Heart right ventricle (tissue), 16 donors: ENCODE data around the gene PDE9A. TPM values are rescaled to one million over a fixed set of nuclear protein-coding genes. Genes with fewer than 3 reads are reported as not detected.
A peak's percentile ranks its signal among the peaks of the same experiment; 100 is the strongest.

Experiments
- ATAC-seq, 8 donors: fragments of 200-7000 bp; cut with Tn5 transposase; one replicate each; pipeline ENCODE4 v1.9.1; 2020; ENCODE audit warnings: mild to moderate bottlenecking in 8 of 8, moderate library complexity in 8 of 8, moderate number of reproducible peaks in 1 of 8
- DNase-seq, 2 donors: peaks; one replicate each; pipeline ENCODE4 v3.0.0-alpha.2; 2020
- H3K27ac ChIP-seq, 10 donors: fragments of 200-600 bp; sonication (generic) in 2 of 10; one replicate each; pipeline versions ENCODE4 v1.5.0 to v1.8.0; 2020 to 2022; ENCODE audit warnings: mild to moderate bottlenecking in 3 of 10
- H3K27me3 ChIP-seq, 7 donors: fragments of 200-600 bp; one replicate each; pipeline ENCODE4 v1.8.0; 2021 to 2022; ENCODE audit warnings: mild to moderate bottlenecking in 2 of 7
- H3K36me3 ChIP-seq, 9 donors: fragments of 200-600 bp; sonication (generic) in 1 of 9; one replicate each; pipeline versions ENCODE4 v1.5.0 to v1.8.0; 2020 to 2022; ENCODE audit warnings: mild to moderate bottlenecking in 2 of 9
- H3K4me1 ChIP-seq, 9 donors: fragments of 200-600 bp; sonication (generic) in 1 of 9; one replicate each; pipeline versions ENCODE4 v1.5.0 to v1.8.0; 2020 to 2022; ENCODE audit warnings: mild to moderate bottlenecking in 4 of 9
- H3K4me3 ChIP-seq, 10 donors: fragments of 200-600 bp; sonication (generic) in 2 of 10; one replicate each; pipeline versions ENCODE4 v1.5.0 to v1.8.0; 2020 to 2022; ENCODE audit warnings: mild to moderate bottlenecking in 7 of 10, moderate library complexity in 2 of 10
- H3K9me3 ChIP-seq, 11 donors: fragments of 200-600 bp in 10 of 11; sonication (generic) in 2 of 11; one replicate each; pipeline versions ENCODE4 v1.5.0 to v1.8.0; 2013 to 2022; ENCODE audit warnings: mild to moderate bottlenecking in 2 of 11, control low read depth in 1 of 11, moderate library complexity in 1 of 11
- WGBS, 2 donors: extraction: QIAGEN DNeasy Blood & Tissue Kit; methylation state at CpG; one replicate each; pipeline ENCODE4 v1.1.7; 2013; ENCODE audit warnings: inconsistent platforms in 1 of 2; 5-methylcytosine and 5-hydroxymethylcytosine counted together
- intact Hi-C, 10 donors: fragments of 100-400 bp; cut with DNase I; formaldehyde crosslinking; loops; one replicate each; pipeline versions ENCODE4 v1.11.1 to v1.14.2; 2022
- polyA plus RNA-seq, 2 donors: library from polyadenylated mRNA; stranded (reverse); fragments of 200-250 nt; gene quantifications; one replicate each; pipeline ENCODE4 v1.2.3, GENCODE V29; 2013
- total RNA-seq, 10 donors: library from RNA; stranded (reverse); fragmentation: NEBNext Ultra II Directional in 3 of 10; extraction: Animal tissue kit (Norgen Biotek cat#: 25700) in 3 of 10; gene quantifications; one replicate each; pipeline versions ENCODE4 v1.2.1 to v1.2.4, GENCODE V29; 2021 to 2023
- TF ChIP-seq, protein P1 (sequence below), 9 donors: fragments of 200-600 bp; sonication (generic) in 2 of 9; IDR thresholded peaks; one replicate each; pipeline versions ENCODE4 v1.5.0 to v1.8.0; 2021 to 2022; ENCODE audit warnings: antibody characterized with exemption in 9 of 9, mild to moderate bottlenecking in 5 of 9, moderate library complexity in 1 of 9
- donor health status: Arrhythmogenic right ventricular cardiomyopathy.
- donor health status: ischemic (EF 13 %, LVEDD 7.1; RV severe dilation, severe dysfunction).
- donor health status: healthy with polysubstance abuse.
- donor health status: DM: no; HTN: yes; CAD: no.
- donor health status: DM: no; HTN: no; CAD: no.
- donor health status: ischemic (EF 25% LVEDD 6.9; RV normal size, moderate dysfunction).
- donor health status: ischemic (EF 25% LVEDD 5.7; RV mildly dilated, moderate dysfunction).
- donor health status: healthy.
- donor health status: DM: yes; HTN: yes; CAD: no.
- donor health status: Ischemic cardiomyopathy.
- donor health status: ischemic (EF 35%, LVEDD 5.7; RV mildly dilated, moderate dysfunction).
- donor health status: nonischemic (EF 11% LVEDD 7.7; RV severe dilation, severe dysfunction).
- donor health status: DM: yes; HTN: yes; CAD: no.
- donor health status: PGD.
- donor health status: ischemic (EF 29% LVEDD 5.4; RV normal size, mild dysfunction).
- donor health status: nonischemic (EF 23%, LVEDD 6.1; RV moderate dilation, normal function).

PDE9A gene
- total and polyA plus RNA-seq, 12 donors, result 1.2 to 7.0 (median 2.2) TPM

DNA sequence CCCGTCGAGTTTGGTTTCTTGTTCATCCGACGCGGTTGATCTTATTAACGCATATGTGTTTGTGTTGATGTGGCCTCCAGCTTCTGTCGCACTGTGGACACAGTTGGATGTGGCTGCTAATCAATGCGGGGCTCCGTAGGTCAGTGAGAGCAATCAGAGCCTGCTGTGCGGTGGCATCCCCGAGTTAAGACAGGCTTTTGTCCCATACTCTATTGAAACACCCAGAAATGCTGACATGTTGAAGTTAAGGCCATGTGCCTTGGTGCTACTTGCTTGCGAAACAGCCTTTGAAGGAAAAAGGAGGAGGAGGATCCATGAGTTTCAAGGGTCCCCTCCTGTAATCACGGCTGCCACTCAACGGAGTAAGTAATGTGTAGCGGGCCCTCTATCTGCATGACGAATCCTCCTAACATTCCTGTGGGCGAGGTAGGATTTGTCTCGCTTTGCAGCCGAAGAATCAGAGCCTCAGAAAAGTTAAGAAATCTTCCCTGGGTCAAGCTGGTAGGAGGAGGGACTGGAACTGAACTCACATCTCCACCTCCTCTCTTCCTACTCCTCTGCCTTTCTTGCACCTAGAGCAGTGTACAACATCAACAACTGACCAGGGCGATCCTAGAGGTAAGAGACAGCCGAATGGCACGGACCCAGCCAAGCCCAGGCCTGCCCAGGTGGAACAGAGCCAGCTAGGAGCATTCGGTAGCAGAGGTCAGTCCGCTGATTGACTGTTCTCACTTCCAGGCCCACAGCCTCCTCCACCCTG lies 19.5 kb downstream of the PDE9A start:
- Histone ChIP-seq H3K27ac (no peak overlapping the region), H3K4me1 (peaks cover 0 to 46% (median 23%) of the 10 kb centered on the region in 9 donors)

DNA sequence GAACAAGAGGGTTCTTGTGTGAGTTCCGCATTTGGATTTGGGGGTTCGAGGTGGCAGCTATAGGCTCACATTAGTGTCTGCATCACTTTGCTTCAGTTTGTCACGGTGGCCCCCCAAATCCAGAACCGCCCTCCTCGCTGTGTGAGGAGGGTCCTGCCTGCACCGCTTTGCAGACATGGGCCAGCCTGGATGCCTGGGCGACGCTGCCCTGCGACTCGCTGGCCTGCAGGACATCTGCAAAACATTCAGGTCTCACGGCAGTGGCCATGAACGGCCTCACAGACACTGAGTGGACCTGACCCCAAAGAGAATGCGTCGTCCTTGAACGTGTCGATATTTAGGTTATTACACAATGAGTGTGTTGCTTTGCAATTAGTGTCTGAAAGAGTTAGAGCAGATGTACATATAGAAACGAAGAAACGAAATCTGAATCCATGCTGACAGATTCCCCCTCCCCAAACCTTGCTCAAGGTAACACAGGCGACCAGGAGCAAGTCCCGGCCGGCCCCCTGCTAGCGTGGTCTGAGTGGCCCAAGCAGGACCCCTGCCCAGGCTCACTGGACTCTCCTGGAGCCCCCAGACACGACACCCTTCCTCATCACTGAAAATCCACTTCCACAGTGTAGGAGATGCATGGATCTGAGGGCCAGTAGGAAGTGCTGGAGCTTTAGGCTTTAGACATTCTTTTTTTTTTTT lies 20.4 kb downstream of the PDE9A start:
- Histone ChIP-seq H3K4me3 (peak overlapping the region in 5 of 10 donors; percentile 10 to 41 (median 31)), H3K36me3 (no peaks in the 10 kb centered on the region), H3K27me3 (peaks cover 0 to 14% (median 5%) of the 10 kb centered on the region in 7 donors), H3K4me1 (peaks cover 0 to 46% (median 27%) of the 10 kb centered on the region in 9 donors), H3K27ac (peak overlapping the region in 6 of 10 donors; percentile 45 to 69 (median 52)), H3K9me3 (no peaks in the 10 kb centered on the region)
- 81 to 85% methylated on average over 23 of the region's 23 CpGs for WGBS, 2 donors
- TF ChIP-seq, protein P1, sequence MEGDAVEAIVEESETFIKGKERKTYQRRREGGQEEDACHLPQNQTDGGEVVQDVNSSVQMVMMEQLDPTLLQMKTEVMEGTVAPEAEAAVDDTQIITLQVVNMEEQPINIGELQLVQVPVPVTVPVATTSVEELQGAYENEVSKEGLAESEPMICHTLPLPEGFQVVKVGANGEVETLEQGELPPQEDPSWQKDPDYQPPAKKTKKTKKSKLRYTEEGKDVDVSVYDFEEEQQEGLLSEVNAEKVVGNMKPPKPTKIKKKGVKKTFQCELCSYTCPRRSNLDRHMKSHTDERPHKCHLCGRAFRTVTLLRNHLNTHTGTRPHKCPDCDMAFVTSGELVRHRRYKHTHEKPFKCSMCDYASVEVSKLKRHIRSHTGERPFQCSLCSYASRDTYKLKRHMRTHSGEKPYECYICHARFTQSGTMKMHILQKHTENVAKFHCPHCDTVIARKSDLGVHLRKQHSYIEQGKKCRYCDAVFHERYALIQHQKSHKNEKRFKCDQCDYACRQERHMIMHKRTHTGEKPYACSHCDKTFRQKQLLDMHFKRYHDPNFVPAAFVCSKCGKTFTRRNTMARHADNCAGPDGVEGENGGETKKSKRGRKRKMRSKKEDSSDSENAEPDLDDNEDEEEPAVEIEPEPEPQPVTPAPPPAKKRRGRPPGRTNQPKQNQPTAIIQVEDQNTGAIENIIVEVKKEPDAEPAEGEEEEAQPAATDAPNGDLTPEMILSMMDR (IDR thresholded peaks at IDR 0.05), result no peak
- intact Hi-C loops, result loop anchor here in 2 of 10 donors (1.0 to 10.0 kb wide), 2 partner anchors 65 to 111 kb away; no protein-coding TSS in a partner anchor
- DNase-seq (no peak), ATAC-seq (peak in 1 of 8 donors; percentile 11)

More for the DNA sequence above, 19.5 kb downstream of the PDE9A start:
- no peaks in the 10 kb centered on the region for H3K9me3 ChIP-seq
- no peaks in the 10 kb centered on the region for H3K36me3 ChIP-seq
- DNase-seq (no peak), ATAC-seq (no peak)
- intact Hi-C loops, result loop anchor here in 1 of 10 donors (10.0 kb wide), 1 partner anchor 112 kb away; no protein-coding TSS in a partner anchor
- H3K4me3 ChIP-seq, result no peak overlapping the region
- H3K27me3 ChIP-seq, result peaks cover 0 to 7% (median 5%) of the 10 kb centered on the region in 7 donors
- TF ChIP-seq, protein P1 (IDR thresholded peaks at IDR 0.05), result no peak
- 83 to 89% methylated on average over 24 of the region's 24 CpGs for WGBS, 2 donors

DNA sequence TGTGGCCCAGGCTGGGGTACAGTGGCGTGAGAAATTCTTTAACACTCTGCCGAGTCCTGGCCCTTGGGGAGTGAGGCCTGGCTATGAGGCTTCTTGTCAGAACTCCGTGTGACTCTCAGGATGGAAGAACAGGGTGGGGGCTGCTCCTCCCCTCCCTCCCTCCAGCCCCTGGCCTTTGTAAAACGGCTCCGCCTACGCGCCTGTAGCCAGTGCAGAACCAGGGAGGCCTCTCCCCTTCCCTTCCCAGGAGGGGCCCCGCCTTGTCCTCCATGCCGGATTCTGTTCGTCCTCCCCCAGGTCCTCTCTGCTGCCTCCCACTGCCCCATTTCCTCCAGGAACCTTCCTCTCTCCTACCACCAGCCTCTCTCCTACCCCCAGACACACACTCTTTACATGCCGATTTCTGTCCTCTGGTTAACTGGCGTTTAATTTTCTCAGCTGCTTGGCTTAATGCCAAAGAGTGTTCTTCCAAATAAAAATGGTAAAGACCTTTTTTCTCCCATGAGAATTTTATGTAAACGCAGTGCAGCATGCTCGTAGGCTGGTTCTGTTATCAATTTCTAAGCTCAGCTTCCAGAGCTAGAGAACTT lies 21.0 kb downstream of the PDE9A start:
- peak; percentile 85 to 97 (median 92) for ATAC-seq
- Histone ChIP-seq H3K27ac (peak overlapping the region in 8 of 10 donors; percentile 13 to 69 (median 47)), H3K4me3 (peak overlapping the region in 6 of 10 donors; percentile 10 to 41 (median 30)), H3K36me3 (no peaks in the 10 kb centered on the region), H3K27me3 (peaks cover 0 to 19% (median 5%) of the 10 kb centered on the region in 7 donors), H3K9me3 (no peaks in the 10 kb centered on the region), H3K4me1 (peaks cover 0 to 41% (median 22%) of the 10 kb centered on the region in 9 donors)
- intact Hi-C loops, result loop anchor here in 2 of 10 donors (1.0 to 10.0 kb wide), 2 partner anchors 64 to 110 kb away; no protein-coding TSS in a partner anchor
- peak; percentile 70 to 72 for DNase-seq
- 26 to 28% methylated on average over 14 of the region's 14 CpGs for WGBS, 2 donors
- TF ChIP-seq, protein P1 (IDR thresholded peaks at IDR 0.05), result no peak

DNA sequence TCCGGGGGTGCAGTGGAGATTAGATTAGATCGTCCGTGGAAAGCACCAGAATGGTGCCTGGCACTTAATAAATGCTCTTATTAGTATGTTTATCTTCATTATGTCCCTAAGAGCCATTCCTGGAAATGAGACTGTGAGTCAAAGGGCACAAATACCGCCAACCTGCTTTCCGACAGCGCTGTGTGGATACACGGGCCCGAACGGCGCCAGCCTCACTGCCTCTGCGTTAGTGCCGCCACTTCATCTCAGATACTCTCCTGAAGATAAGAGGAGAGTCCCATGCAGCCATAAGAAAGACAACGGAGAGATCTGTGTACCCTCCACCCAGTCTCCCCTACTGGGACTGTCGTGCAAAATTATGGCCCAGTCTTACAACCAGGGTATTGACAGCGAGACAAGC lies 22.0 kb downstream of the PDE9A start:
- Histone ChIP-seq H3K36me3 (no peaks in the 10 kb centered on the region), H3K4me3 (no peak overlapping the region), H3K4me1 (peaks cover 0 to 41% (median 22%) of the 10 kb centered on the region in 9 donors), H3K27me3 (peaks cover 0 to 26% (median 7%) of the 10 kb centered on the region in 7 donors), H3K27ac (no peak overlapping the region), H3K9me3 (no peaks in the 10 kb centered on the region)
- DNase-seq (no peak), ATAC-seq (no peak)
- intact Hi-C loops, result loop anchor here in 1 of 10 donors (10.0 kb wide), 1 partner anchor 109 kb away; no protein-coding TSS in a partner anchor
- WGBS, 2 donors, result 78 to 90% methylated on average over 15 of the region's 15 CpGs
- TF ChIP-seq, protein P1 (IDR thresholded peaks at IDR 0.05), result no peak
